HG02571 (cell line): ENCODE results near the gene EML4.
"Not testable (repeated sequence)": the region's sequence is repeated elsewhere in the genome, so short reads cannot be mapped to it uniquely, and the experiment has no call there.

Source experiments
- ATAC-seq: cut with Tn5 transposase; IDR thresholded peaks from one replicate; pipeline ENCODE4 v1.9.1; 2021; ENCODE audit warnings: mild to moderate bottlenecking, moderate library complexity; ENCODE audit not compliant: unreplicated experiment

Gene EML4

DNA sequence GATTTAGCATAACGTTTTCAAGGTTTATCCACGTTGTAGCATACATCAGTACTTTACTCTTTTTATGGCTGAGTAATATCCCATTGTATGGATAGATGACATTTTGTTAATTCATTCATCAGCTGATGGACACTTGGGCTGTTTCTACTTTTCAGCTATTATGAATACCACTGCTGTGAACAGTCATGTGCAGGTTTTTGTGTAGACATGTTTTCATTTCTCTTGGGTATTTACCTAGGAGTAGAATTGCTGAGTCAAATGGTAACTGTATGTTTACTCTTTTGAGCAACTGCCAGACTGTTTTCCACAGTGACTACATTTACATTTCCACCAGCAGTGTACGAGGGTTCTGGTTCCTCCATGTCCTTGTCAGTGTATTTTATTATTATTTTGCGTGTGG is 158.0 kb downstream of the EML4 start:
- no peak for ATAC-seq

GRCh38 chr2:42328148-42328833 is 159.1 kb downstream of the EML4 start:
- no peak for ATAC-seq

DNA sequence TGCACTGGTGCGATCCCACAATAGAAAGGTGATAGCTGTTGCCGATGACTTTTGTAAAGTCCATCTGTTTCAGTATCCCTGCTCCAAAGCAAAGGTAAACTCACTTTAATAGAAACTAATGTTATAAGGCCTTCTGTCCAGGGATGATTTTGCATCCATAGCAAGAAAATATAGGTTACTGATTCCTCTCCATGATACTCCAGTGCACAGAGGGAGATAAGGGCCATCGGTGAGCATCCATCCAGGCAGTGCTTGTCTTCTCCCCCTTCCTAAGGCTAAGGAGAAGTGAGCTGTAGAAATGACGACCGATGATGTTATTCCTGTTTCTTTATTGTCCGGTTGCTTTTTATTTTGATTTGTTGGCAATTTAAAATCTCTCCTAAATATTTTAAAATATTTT is 159.8 kb downstream of the EML4 start:
- ATAC-seq = no peak

DNA sequence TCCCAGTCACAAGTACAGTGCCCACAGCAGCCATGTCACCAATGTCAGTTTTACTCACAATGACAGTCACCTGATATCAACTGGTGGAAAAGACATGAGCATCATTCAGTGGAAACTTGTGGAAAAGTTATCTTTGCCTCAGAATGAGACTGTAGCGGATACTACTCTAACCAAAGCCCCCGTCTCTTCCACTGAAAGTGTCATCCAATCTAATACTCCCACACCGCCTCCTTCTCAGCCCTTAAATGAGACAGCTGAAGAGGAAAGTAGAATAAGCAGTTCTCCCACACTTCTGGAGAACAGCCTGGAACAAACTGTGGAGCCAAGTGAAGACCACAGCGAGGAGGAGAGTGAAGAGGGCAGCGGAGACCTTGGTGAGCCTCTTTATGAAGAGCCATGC is 160.6 kb downstream of the EML4 start:
- ATAC-seq = no peak

DNA sequence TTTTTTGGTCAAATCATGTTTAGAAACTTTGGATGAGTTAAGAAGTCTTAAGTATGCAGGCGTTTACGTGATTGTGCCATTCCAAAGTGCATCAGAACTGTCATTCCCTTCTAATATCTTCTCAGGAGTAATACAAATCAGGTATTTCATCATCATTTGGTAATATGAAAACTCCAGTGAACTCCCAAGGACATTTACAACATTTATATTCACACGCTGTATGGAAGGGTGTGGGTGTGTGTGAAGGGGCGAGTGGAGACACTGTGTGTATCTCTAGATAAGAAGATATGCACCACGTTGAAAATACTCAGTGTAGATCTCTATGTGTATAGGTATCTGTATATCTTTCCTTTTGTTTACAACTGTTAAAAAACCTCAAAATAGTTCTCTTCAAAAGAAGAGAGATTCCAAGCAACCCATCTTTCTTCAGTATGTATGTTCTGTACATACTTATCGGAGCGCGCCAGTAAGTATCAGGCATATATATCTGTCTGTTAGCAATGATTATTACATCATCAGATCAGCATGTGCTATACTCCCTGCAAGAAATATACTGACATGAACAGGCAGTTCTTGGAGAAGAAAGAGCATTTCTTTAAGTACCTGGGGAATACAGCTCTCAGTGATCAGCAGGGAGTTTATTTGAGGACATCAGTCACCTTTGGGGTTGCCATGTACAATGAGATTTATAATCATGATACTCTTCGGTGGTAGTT is 162.6 kb downstream of the EML4 start:
- no peak for ATAC-seq

GRCh38 chr2:42332575-42332974 is 163.4 kb downstream of the EML4 start:
- no peak for ATAC-seq

GRCh38 chr2:42333579-42333978 is 164.4 kb downstream of the EML4 start:
- no peak for ATAC-seq

- ATAC-seq = no peak
These were observed 165.1 kb downstream of the EML4 start for GRCh38 chr2:42334220-42334619.

DNA sequence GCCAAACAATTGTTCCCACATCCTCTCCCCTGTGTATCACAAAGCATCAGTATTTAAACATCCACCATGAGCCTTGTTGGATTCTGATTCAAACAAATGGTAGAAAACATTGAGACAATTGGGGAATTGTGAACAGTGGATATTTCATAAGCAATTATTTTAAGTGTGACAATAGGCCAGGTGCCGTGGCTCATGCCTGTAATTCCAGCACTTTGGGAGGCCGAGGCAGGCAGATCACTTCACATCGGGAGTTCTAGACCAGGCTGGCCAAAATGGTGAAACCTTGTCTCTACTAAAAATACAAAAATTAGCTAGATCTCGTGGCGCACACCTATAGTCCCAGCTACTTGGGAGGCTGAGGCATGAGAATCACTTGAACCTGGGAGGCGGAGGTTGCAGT is 165.7 kb downstream of the EML4 start:
- not testable (repeated sequence) for ATAC-seq

DNA sequence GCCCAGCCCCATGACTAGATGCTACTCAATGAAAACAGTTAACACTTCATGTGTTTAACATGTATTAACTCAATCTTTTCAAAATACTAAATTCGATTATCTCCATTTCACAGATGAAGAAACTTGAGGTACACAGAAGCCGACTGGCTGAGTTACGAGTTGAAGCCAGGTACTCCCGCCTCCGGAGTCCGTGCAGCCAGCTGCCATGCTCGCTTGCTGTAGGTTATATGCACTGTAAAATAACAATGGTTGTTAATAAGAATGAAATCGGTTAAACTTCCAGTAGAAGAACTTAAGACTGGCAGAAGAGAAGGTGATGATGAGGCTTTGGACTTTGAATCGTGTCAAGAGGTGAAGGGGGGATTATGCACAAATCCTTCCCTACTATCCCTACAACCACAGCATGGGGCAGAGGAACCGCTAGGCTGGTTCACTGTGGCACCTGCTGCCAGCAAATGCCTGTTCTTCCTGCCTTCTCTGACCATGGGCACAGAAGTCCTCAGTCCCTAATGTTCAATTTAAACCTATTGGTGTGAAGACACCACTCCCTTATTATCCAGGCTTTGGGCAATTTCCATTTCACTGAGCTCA is 166.5 kb downstream of the EML4 start:
- no peak for ATAC-seq

DNA sequence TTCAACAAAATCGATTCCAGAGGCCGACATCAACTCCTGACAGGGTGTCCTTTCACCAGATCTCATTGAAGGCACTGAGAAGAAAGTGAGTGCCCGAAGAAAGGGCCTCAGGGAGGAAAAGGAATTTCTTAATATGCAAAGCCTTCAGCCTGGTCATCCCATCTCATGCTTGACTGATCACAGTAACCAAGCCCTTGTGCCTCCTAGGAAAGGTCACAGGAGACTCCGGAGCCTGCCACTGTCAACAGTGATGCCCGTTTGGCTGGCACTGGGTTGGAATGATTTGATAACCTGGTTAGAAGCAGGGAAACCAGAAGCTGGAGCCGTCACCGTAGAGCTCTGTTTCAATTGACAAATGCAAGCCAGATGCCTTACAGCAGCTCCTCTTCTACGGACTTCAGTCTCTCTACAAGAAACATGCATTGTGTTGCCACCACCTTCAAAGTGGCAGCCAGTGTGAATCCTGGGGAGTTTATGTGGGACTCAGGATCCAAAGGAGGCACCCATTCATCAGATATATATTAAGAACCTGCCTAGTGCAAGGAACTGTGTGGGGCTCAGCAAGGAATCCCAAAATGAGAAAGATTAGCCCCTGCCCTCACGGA is 167.3 kb downstream of the EML4 start:
- no peak for ATAC-seq

GRCh38 chr2:42337356-42337820 is 168.2 kb downstream of the EML4 start:
- ATAC-seq = no peak

GRCh38 chr2:42337846-42338566 is 168.9 kb downstream of the EML4 start:
- ATAC-seq = no peak

DNA sequence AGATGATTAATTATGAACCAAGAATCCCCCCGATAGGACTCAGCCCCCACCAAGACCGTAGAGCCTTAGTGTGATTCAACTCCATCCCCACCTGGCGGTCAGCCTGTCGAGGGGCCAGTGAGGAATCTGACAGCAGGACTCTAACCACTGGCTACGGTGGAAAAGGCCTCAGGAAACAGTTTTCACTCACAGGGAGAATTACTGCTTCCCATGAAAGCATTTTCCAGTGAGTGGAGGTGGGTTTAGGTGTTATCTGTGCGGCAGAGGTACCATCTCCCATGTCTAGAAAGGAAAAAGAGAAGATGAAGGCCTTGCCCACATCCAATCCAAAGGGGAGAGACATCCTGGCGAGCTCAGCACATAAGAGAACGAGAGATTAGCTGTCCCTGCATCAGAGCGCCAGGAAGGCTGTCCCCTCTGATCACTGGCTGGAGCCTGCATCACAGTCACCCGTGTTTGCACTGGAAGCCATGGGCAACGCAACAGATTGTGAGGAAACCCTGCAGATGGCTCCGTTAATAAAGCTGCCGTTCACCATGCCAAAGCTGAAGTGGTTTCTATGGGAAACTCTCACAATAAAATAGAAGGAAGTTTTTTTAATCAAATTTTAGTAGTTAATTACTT is 169.5 kb downstream of the EML4 start:
- ATAC-seq = no peak

DNA sequence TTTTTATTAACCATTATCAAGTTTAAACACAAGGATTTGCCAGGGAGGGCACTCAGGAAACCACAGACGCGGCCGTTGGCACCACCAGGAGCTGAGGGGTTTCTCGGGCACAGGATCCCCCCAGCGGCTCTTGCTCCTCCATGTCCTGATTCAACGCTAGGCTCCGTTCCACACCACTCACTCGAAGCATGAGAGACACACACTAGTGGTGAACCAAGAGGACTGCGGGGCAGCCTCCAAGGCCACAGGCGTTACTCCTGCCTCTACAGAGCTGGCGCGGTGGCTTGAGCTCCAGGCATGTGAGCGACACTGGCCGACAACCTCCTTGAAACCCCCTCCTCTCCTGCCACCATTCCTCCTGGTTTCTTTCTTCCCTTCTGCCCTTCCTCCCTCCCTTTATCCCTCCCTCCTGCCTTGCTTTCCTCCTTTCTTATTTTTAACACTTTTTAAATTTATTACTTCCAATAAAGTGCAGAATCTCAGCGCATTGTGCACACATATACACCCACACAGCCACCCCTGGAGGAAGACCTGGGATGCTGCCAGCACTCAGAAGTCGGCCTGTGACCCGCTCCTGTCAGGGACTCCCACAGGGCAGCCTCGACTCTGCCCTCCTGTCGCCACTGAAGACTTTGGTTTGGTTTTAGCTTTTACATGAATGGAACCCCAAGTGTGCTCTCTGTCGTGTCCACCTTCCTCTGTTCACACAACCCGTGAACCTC is 170.2 kb downstream of the EML4 start:
- ATAC-seq = no peak

DNA sequence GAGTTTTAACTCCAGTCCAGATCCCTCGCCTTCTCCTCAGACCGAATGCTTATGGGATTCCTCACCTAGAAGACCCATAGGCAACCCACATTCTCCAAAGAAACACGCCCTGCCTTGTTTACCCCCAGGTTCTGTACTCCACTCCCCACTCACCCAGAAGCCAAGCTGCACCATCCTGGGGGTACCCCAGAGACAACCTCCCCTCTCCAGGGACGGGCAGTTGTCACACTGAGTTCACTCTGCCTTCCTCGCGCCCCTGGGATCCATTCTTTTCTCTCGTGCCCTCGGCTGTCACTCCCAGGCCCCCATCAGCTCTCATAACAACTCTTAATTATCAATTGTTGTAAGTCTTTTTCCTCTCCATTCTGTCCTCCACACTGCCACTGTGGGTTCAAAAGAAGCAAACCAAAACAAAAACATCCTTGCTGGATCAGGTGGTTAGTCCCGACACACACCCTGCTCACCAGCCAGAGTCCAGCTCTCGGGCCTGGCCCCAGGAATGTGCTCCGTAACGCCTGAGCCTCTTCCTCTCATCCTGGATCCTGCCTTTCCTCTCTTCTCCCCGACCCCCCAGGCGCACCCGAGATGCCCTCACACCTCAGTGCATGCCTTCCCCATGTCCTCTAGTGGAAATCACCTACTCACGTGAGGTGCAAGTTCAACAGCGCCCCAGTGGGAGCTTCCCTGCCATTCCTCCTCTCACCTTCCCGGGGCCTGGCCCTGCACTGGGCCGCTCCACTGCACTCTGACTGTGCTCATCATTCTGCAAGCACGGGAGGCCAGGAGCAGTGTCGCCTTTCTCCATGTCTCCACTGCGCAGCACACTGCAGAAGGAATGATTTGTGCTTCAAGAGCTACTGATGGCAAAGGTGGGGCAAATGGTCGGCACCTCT is 171.1 kb downstream of the EML4 start:
- ATAC-seq = no peak

- ATAC-seq = no peak
These were observed 171.9 kb downstream of the EML4 start for GRCh38 chr2:42340938-42341636.

- peak; percentile 49 for ATAC-seq
These were observed 173.1 kb downstream of the EML4 start for GRCh38 chr2:42342061-42342794.
